ENCODE measurements around the gene ACTN1. TPM values are rescaled to one million over a fixed set of nuclear protein-coding genes. Genes with fewer than 3 reads are reported as not detected.

Gene ACTN1
- total and polyA plus RNA-seq, 2 experiments from 2014 or later: 121 to 280 TPM

GRCh38 chr14:68871392-68871791, 107.7 kb downstream of the ACTN1 start:
- 0 out of 3 replicates have a peak, but pooled peaks cover 2% of the 10 kb centered on the region for H3K9me3 Mint-ChIP-seq
- H4K20me1 ChIP-seq (replicated peaks; ENCODE audit: insufficient read depth): no peaks in the 10 kb centered on the region
- H2AFZ ChIP-seq: no peak overlapping the region
- H3K4me2 ChIP-seq: no peak overlapping the region
- H3K27ac Mint-ChIP-seq: no peak overlapping the region
- no peak overlapping the region for H3K27ac ChIP-seq (ENCODE audit: low read depth)
- H3F3A ChIP-seq (replicated peaks; ENCODE audit: low read depth): no peaks in the 10 kb centered on the region
- peaks cover 31% of the 10 kb centered on the region for H3K36me3 ChIP-seq (ENCODE audit: insufficient read depth)
- no peaks in the 10 kb centered on the region for H3K9me2 ChIP-seq (ENCODE audit: insufficient read depth)
- H3K27me3 Mint-ChIP-seq (ENCODE audit: insufficient read depth, low read depth, poor library complexity): peaks cover 16% of the 10 kb centered on the region
- no peaks in the 10 kb centered on the region for H3K4me1 Mint-ChIP-seq
- no peak for ATAC-seq
- no peak overlapping the region for H3K4me3 ChIP-seq
- no peaks in the 10 kb centered on the region for H3K27me3 ChIP-seq (ENCODE audit: insufficient read depth)
- TF ChIP-seq ZNF114 (CRISPR knock-in tag; IDR thresholded peaks at IDR 0.05) (no peak), STAT1 (IDR thresholded peaks at IDR 0.05; ENCODE audit: unreplicated experiment) (no peak), CTCF (conservative IDR thresholded peaks at IDR 0.05; ENCODE audit: low read depth in 2 of 2) (no peak), JUNB (IDR thresholded peaks at IDR 0.05; ENCODE audit: unreplicated experiment) (no peak), ZNF331 (CRISPR knock-in tag; IDR thresholded peaks at IDR 0.05; ENCODE audit: low read depth) (no peak), REST (IDR thresholded peaks at IDR 0.05; ENCODE audit: unreplicated experiment) (no peak), ETS1 (IDR thresholded peaks at IDR 0.05) (no peak), NANOG (IDR thresholded peaks at IDR 0.05; ENCODE audit: borderline replicate concordance) (no peak), CREB1 (CRISPR knock-in tag; IDR thresholded peaks at IDR 0.05; ENCODE audit: low read depth) (no peak)
- DNase-seq (ENCODE audit: low spot score): no peak
- no peak overlapping the region for H3K4me3 Mint-ChIP-seq
- peaks cover 55% of the 10 kb centered on the region for H3K36me3 Mint-ChIP-seq (ENCODE audit: low read depth)
- H3K4me1 ChIP-seq (ENCODE audit: insufficient read depth): no peaks in the 10 kb centered on the region
- H3K79me2 ChIP-seq (replicated peaks; ENCODE audit: insufficient read depth): no peaks in the 10 kb centered on the region

GRCh38 chr14:68866991-68867533, 112.0 kb downstream of the ACTN1 start:
- Histone ChIP-seq H3K4me2 (no peak overlapping the region), H3K4me1 (ENCODE audit: insufficient read depth) (no peaks in the 10 kb centered on the region), H3K79me2 (replicated peaks; ENCODE audit: insufficient read depth) (no peaks in the 10 kb centered on the region), H3K27ac (ENCODE audit: low read depth) (no peak overlapping the region), H3K27me3 (ENCODE audit: insufficient read depth) (no peaks in the 10 kb centered on the region), H3K9me2 (ENCODE audit: insufficient read depth) (no peaks in the 10 kb centered on the region), H4K20me1 (replicated peaks; ENCODE audit: insufficient read depth) (no peaks in the 10 kb centered on the region), H3K36me3 (ENCODE audit: insufficient read depth) (peaks cover 4% of the 10 kb centered on the region; the same call in 1 of the 2 replicates), H3K4me3 (no peak overlapping the region), H2AFZ (no peak overlapping the region), H3F3A (replicated peaks; ENCODE audit: low read depth) (no peaks in the 10 kb centered on the region)
- ATAC-seq (no peak), DNase-seq (ENCODE audit: low spot score) (no peak)
- Mint-ChIP-seq H3K27me3 (ENCODE audit: insufficient read depth, low read depth, poor library complexity) (peaks cover 24% of the 10 kb centered on the region), H3K27ac (no peak overlapping the region), H3K36me3 (ENCODE audit: low read depth) (peaks cover 25% of the 10 kb centered on the region), H3K9me3 (peaks cover 18% of the 10 kb centered on the region), H3K4me3 (no peak overlapping the region), H3K4me1 (peaks cover 2% of the 10 kb centered on the region; the same call in 1 of the 3 replicates)
- no peak for TF ChIP-seq ETS1 (IDR thresholded peaks at IDR 0.05)
- TF ChIP-seq REST (IDR thresholded peaks at IDR 0.05; ENCODE audit: unreplicated experiment): no peak
- TF ChIP-seq JUNB (IDR thresholded peaks at IDR 0.05; ENCODE audit: unreplicated experiment): no peak
- TF ChIP-seq POLR2AphosphoS5 (IDR thresholded peaks at IDR 0.05; ENCODE audit: low read depth): no peak
- TF ChIP-seq CREB1 (CRISPR knock-in tag; IDR thresholded peaks at IDR 0.05; ENCODE audit: low read depth): no peak
- no peak for TF ChIP-seq EZH2 (IDR thresholded peaks at IDR 0.05; ENCODE audit: low read depth, unreplicated experiment)
- no peak for TF ChIP-seq STAT1 (IDR thresholded peaks at IDR 0.05; ENCODE audit: unreplicated experiment)
